Fibroblast of lung (primary cell): ENCODE results near the gene SYNDIG1.

Experiments
- EZH2 ChIP-seq: IDR thresholded peaks from 2 replicates; pipeline ENCODE4 v1.5.1; 2012; ENCODE audit warnings: low read length, control low read depth, mild to moderate bottlenecking; ENCODE audit errors: missing control alignments
- TF ChIP-seq, protein P1 (sequence below), 2 donors: IDR thresholded peaks in 1 of 2; conservative IDR thresholded peaks in 1 of 2; 1 replicate in 1 of 2; 2 replicates in 1 of 2; pipeline ENCODE4 v1.5.1; 2011 to 2012; ENCODE audit warnings: low read length in 2 of 2, control low read depth in 1 of 2, inconsistent platforms in 1 of 2, low read depth in 1 of 2, mild to moderate bottlenecking in 1 of 2

DNA sequence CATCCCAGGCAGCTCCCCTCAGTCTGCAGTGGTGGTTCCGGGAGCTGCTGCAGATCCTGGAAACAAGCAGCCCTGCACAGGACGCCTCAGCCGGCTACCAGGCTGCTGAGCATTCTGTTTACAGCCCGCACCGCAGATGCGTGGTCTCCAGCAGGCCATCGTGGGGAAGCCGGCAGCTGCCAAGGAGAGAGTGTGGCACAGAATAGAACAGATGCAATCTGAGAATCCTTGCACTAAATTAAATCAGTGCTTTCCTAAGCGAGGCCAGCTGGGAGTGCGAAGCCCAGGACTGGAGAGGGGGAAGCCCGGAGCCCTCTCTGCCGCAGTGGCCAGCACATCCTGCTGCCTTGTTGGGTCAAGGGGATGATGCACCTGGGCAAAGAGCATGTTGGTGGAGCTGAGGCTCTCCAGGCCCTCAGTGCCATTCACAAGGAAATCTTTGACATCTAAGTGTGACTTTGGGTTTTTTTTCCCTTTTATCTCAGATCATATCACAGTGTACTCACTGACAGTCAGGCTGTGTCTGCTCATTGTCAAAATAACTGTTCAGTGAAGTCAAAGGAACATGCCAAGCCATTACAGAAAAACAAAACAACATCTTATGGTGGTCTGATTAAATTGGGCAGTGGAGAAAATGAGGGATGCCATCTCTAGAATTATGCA lies 118.1 kb downstream of the SYNDIG1 start:
- TF ChIP-seq, protein P1, sequence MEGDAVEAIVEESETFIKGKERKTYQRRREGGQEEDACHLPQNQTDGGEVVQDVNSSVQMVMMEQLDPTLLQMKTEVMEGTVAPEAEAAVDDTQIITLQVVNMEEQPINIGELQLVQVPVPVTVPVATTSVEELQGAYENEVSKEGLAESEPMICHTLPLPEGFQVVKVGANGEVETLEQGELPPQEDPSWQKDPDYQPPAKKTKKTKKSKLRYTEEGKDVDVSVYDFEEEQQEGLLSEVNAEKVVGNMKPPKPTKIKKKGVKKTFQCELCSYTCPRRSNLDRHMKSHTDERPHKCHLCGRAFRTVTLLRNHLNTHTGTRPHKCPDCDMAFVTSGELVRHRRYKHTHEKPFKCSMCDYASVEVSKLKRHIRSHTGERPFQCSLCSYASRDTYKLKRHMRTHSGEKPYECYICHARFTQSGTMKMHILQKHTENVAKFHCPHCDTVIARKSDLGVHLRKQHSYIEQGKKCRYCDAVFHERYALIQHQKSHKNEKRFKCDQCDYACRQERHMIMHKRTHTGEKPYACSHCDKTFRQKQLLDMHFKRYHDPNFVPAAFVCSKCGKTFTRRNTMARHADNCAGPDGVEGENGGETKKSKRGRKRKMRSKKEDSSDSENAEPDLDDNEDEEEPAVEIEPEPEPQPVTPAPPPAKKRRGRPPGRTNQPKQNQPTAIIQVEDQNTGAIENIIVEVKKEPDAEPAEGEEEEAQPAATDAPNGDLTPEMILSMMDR (conservative IDR thresholded peaks at IDR 0.05 in 1 of 2, IDR thresholded peaks at IDR 0.05 in 1 of 2; ENCODE audit: low read depth in 1 of 2, low read length in 2 of 2), result no peak
- TF ChIP-seq EZH2, result no peak
